ENCODE results near the gene BMP6. TPM values are rescaled to one million over a fixed set of nuclear protein-coding genes. Genes with fewer than 3 reads are reported as not detected.
A peak's percentile ranks its signal among the peaks of the same experiment; 100 is the strongest.

The BMP6 gene
- polyA plus RNA-seq, 4 donors, result 3.7 to 7.6 (median 7.3) TPM

DNA sequence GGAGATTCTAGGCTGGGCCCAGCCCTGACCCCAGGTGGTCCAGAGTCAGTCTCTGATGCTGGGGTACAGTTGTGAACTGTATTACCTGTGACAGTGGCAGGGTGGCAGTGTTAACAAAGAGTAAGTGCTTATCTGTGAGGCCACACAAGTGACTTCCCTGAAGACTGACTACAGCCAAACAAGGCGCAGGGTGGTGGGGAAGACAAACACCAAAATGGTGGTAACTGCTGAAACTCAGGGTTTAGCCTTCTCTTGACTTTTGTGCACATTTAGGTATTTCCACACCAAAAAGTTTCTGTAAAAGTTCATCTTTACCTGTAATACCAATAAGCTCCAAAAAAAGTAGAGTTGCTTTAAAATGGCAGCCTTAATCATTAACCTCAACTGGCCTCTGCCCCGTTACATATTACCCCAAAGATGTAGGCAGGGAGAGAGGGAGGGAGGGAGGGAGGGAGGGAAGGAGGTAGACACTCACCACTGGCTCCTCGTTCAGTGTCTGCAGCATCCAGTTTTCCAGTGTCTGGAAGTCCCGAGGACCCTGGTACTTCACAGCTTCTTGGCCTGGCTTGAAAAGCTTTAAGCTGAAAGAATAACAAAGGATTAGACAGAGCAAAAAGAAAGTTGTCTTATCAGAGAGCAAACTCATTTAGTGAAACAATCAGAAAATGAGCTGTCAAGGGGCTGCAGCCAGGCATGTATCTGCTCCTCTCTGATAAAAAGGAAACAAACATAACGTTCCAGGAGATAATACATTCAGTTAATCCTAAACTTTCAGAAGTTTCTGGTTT is 173.4 kb downstream of the BMP6 start:
- no peak for DNase-seq (ENCODE audit: low read depth in 4 of 4, low spot score in 3 of 4)

DNA sequence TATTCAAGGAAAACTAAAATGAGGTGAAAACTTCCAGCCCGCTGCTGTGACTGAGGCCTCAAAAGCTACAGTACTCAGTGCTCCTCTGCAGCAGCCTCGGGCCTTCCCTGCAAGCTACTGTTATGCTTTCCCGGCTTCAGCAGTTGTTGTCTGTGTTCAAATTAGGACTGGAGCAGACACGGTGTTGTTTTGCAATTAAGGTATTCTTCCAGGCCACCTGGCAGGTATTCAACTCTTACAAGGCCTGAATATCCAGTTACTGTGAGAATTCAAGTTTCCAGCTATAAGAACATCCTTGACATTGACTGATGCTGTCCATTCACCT is 174.0 kb downstream of the BMP6 start:
- no peak for DNase-seq (ENCODE audit: low read depth in 4 of 4, low spot score in 3 of 4)

DNA sequence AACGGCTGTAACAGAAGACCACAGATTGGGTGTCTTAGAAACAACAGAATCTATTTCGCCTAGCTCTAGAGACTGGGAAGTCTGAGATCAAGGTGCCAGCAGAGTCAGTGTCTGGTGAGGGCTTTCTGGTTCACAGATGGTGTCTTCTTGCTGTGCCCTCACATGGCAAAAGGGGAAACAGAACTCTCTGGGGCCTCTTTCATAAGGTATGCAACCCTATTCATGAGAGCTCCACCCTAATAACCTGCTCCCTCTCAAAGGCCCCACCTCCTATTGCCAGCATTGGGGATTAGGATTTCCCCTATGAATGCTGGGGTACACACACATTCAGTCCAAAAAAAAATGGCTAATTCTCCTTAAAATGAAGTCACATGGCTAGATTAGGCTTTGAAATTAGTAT is 174.7 kb downstream of the BMP6 start:
- DNase-seq (ENCODE audit: low read depth in 4 of 4, low spot score in 3 of 4), result no peak

DNA sequence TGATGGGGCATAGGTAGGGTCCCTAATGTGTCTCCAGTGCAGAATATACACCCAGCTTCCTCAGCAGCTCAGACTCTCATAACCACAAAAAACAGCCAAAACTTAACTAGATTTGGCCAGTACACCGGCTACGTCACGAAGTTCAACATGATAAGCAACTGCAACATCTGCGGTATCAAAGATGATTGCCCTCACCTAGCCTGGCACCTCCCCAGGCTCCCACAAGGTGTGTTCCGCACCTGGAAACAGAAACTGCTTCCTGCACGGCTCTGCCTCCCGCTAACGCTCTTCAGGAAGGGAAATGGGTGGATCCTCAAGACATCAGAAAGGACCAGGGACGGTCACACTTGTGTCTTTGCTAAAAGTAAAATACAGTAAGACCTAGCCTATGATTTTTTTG is 175.2 kb downstream of the BMP6 start:
- no peak for DNase-seq (ENCODE audit: low read depth in 4 of 4, low spot score in 3 of 4)

DNA sequence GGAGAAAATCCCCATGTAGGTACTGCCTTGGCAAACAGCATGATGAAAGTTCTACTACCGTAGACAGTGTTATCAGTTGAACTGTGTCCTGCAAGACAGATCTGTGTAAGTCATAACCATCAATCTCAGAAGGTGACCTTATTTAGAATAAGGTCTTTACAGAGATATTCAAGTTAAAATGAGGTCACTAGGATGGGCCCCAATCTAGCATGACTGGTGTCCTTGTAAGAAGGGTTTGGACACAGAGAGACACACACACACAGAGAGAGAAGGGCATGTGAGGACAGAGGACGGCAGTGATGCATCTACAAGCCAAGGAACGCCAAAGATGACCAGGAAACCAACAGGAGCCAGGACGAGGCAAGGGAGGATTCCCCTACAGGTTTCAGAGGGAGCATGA is 175.9 kb downstream of the BMP6 start:
- no peak for DNase-seq (ENCODE audit: low read depth in 4 of 4, low spot score in 3 of 4)

DNA sequence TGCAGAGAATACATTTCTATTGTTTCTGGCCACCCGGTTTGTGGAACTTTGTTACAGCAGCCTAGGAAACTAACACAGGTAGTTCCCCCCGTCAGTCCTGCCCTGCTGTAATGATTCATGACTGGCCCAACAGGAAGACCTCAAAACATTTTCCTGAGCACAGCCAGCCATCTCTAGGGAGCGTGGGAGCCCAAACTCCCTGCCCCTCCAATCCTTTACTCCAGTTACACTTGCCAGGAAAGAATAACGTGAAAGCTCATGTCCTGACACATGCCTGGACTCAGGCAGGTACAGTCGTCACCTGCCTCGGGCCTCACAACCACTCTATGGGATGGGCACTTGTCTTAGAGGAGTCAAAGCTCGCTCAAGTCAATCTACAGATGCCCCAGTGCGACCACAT is 176.3 kb downstream of the BMP6 start:
- DNase-seq (ENCODE audit: low read depth in 4 of 4, low spot score in 3 of 4), result no peak

DNA sequence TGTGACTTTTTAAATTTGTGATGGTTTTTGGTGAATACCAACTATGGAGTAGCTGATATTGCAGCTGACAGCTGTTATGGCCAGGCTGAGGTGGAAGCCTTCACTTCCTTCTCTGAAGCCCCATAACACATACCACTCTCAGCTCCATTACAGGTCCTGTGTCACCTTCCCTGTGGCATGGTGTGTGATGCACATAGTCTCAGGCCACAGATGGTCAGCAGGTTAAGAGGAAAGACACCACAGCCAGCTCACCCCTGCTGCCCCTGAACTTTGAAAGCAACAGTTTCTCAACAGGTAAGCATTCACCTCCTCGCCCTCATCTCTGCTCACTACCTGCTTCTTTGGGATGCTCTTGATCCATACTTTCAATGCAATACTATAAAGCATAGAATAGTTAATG is 177.0 kb downstream of the BMP6 start:
- DNase-seq (ENCODE audit: low read depth in 4 of 4, low spot score in 3 of 4), result no peak

DNA sequence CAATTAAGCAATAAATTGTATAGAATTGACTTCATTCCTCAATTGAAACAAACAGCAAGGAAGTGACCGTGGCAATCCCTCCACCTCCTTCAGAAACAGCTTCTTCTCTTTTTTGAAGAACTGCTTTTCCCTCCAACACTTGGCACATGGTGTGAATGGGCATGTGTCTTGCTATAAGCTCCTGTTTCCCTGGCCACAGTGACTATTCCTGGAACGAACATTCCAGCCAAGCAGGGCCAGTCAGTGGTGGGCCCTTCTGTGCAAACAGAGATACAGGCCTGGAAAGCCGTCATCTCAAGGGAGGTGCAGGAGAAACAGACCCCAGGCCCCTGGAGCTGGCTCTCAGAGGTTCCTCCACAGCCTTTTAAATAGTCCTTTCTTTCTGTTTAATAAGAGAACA is 177.8 kb downstream of the BMP6 start:
- DNase-seq (ENCODE audit: low read depth in 4 of 4, low spot score in 3 of 4), result no peak

DNA sequence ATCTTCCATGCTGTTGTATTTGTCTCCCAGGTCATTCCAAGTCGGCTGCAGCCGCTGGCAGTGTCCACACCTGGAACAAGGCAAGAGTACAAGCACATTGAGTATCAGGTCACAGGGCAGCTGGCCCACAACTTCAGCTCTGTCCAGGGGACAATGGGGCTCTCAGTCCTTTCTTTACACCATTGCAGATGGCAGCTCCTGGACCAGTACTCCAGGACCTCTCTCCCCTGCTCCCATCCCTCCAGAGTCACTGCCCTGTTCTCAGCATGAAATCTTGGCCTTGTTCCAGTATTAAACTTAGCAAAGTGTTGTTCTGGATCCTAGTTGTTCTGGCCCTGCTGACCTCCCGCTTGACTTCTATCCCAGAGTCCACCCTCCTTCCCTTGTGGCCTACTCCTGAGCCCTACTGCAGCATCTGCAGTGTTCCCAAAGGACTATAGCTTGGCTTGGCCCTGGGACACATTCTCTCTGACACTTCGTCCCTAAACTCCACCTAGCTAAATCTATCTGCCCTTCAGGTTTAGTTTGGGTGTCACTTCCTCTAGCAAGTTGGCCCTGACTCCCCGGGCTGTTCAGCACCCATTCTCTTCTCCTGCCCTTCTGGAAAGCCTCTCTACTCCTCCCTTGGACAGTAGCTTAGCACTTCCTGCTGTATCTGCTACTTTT is 178.9 kb downstream of the BMP6 start:
- DNase-seq (ENCODE audit: low read depth in 4 of 4, low spot score in 3 of 4), result no peak

DNA sequence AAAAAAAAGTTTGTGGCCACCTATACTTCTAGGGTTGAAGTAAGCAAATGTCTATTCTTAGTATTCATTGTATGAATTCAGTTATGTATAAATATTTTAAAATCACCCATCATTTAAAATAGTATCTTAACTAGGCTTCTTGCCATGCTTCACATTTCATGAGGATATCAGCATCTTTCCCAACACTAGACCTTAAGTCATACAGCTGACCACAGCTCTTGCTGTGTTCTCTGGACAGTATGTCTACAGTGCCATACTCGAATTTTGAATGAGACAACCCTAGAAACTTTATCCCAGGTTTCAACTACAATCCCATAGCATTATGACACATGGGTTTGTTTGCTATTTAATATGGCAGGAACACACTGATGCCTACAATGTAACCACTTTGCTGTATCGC is 179.5 kb downstream of the BMP6 start:
- no peak for DNase-seq (ENCODE audit: low read depth in 4 of 4, low spot score in 3 of 4)

DNA sequence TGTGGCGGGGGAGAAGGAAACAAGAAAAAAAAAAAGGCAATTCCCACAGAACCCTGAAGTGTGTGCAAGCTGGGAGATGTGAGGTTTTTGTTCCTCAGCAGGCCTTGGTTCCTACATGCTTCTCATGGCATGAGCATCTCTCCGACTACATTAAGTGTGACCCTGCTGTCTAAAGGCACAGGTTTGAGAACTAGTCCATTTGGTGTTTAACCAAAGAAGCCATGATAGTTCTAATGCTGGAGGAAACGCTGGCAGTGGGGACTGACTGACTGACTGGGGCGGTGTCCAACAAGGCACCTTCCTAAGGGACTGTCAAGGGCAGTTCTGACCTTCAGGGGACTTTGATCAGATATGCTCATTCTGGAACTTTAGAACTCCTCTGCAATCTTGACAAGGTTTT is 180.8 kb downstream of the BMP6 start:
- DNase-seq (ENCODE audit: low read depth in 4 of 4, low spot score in 3 of 4), result no peak

DNA sequence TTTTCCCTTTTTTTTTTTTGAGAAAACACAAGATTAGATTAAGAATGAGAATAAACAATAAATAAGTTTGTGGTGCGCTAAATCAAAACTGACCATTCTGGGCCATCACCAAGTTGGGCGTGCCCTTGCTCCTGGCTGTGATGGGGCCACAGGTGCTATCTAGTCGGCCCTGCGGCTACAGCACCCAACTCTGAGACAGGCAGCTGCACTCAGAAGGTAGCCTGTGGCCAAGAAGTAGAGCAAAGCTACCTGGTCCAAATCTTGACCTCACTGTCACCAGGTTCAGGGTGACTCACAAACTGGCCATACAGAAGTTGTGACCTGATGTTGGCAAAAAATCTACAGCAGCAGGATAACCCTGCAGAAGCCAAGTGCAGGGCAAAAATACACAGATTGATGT is 181.3 kb downstream of the BMP6 start:
- no peak for DNase-seq (ENCODE audit: low read depth in 4 of 4, low spot score in 3 of 4)

DNA sequence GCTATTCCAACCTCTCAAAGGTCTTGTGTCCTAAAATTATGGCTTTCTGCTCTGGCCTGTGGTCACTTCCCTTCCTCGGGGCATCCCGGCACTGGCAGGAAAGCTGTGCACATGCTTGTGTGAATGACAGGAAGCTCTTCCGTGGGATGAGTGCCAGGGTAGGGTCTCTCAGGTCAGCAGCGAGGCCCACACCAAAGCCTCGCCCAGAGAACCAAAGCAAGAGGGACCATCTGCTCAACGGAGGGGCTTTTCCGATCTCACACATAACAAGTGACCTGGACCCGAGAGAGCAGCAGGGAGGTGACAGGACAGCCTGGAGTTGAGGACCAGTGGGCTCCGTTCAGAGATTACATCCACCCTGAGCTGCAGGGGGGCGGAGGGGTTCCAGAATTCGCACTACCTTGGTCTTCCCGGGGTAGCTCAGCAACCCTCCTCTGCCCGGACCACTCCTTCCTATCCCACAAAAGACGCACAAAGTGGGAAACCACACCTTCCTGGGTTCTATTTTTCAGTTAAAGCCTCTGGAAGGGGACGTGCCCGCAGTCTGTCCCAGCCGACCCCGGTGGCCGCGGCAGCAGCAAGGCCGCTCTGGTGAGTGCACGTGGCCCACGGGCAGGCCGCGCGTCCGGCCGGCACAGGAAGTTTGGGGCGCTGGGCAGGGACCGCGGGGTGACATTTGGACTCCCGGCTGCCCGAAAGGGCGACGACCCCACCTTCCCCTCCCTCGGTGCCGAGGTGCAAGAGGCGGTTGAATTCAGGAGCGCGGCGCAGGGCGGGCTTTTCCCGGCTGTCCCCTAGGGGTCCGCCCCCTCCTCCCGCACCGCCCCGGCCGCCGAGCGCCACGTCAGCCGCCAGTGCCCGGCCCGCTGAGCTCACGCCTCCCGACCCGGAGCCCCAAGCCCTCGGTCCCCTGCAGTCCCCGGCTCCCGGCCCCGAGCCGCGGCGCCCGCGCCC is 183.7 kb downstream of the BMP6 start:
- DNase-seq (ENCODE audit: low read depth in 4 of 4, low spot score in 3 of 4), result no peak

DNA sequence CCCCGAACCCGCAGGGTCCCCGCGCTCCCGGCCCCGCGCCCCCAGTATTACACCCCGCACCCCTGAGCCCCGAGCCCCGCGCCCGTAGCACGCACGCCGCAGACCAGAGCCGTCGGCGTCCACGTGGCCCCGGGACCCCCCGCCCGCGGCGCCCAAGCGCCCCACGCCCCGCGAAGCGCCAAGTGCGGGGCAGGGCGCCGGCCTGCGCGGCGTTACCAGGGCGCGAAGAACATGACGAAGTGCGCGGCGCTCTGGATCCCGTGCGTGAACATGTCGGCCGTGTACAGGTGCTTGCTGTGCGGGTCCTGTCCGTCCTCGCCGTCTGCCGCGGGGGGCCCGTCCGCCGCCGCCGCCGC is 184.4 kb downstream of the BMP6 start:
- DNase-seq (ENCODE audit: low read depth in 4 of 4, low spot score in 3 of 4), result no peak

DNA sequence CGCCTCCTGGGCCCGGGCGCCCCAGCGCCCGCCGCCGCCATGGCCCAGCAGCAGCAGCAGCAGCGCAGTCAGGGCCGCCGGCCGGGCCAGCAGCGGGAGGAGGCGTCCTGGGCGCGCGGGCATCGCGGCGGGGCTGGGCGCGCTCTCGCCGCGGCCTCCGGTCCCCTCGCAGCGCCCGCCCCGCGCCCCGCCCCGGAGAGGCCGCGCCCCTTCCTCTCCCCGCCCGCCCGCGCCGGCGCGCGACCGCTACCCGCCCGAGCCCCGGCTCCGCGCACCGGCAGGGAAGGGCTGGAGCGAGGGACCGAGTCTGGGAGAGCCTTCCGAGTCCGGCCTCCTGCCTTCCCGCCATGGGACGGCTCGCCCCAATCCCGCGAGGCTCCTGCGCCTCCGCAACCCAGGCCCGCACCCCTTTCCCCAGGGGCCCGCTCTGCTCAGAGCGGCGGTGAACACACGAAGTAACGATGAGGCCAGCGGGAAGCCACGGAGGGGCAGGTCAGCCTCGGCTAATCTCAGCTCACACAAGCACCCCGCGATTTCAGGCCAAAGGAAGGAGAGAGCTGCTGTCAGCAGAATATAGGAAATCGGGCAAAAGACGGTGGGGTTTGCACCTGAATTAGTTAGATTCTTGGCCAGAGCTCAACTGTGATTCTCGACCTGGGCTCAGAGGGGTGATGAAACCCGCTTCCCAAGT is 184.9 kb downstream of the BMP6 start, which contains the start of gene TXNDC5:
TXNDC5 (minus strand) TSS at position 135 of the 691 bp plus-strand sequence; CDS start at position 123, 12 bp downstream.
- DNase-seq (ENCODE audit: low read depth in 4 of 4, low spot score in 3 of 4), result peak in 2 of 4 donors; percentile 55 to 60

DNA sequence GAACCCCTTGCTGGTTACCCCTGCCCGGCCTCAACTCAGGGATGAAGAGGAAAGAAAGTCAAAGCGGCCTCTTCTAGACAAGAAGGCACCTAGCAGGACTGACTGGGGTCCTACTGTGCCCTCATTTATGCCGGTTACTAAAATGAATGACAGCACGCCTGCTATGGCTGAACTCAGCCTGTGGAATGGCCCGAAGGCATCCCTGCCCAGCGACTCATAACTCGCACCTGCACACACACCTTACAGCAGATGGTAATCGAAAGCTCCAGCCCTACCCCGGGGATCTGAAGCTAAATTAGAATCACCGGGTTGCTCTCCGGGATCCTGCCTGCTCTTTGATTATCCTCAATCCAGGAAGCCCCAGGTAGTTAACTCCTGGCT is 185.4 kb downstream of the BMP6 start:
- DNase-seq (ENCODE audit: low read depth in 4 of 4, low spot score in 3 of 4), result no peak

DNA sequence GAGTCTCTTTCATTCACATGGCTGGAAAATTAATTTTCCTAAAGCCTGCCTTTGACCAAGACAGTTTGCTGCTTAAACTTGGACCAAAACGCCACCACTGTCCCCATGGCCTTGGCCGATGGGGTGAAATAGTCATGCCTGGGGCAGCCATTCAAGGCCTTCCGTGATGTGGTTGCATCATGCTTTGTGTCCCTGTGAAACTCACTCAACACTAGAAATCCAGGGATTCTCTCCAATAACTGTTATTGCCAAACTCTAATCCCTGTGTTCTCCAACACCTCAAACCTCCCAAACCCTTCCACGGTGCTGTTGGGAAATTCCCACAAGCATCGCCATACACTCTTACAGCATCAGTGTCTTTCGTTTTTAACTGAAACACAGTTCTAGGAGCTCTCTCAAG is 186.1 kb downstream of the BMP6 start:
- DNase-seq (ENCODE audit: low read depth in 4 of 4, low spot score in 3 of 4), result no peak

DNA sequence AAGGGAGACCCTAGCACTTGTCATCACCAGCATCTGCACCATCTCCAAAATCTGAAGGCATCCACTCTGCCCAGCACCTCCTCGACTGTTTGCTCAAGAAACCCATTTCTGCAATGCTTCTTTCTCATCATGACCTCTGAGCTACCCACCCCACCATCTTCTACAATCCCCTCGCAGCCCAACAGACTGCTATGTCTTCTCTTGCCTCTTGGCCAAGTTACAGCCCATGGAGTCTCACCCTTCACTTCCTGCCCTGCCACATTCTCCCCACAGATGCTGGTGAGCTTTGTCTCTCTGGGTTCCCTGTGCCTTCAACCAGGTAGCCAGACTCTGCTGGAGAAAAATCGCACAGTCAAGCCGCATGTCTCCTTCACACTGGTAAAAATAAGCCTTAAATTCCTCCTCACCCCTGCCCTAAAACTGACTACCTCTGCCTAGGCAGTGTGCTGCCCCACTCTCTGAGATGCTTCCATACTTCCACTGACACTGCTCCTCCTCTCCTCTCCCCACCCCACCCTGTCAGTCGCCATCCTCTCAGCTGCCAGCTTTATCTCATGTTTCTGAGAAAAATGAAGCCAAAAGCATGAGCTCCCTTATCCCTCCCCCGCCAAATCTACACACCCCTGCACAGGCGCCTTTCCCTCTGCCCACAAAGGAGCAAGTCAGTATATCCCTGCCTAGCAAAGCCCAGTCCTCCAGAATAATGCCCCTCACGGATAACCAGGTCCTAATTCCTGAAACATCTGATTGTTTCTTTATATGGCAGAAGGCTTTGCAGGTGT is 187.0 kb downstream of the BMP6 start:
- DNase-seq (ENCODE audit: low read depth in 4 of 4, low spot score in 3 of 4), result no peak

DNA sequence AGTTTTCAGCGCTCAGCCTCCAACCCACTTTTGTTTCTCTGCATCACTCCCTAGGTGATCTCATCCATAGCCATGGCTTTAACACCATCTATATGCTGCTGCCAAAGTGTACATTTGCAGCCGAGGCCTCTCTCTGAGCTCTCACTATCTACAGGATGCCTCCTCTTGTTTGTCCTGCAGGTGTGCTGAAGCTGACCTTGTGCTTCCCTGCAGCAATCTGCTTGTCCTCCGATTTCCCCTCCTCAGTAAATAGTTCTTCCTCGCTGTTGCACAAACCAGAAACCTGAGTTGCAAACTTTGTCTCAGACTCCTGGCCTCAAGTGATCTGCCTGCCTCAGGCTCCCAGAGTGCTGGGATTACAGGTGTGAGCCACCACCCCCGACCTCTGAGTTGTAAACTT is 188.4 kb downstream of the BMP6 start:
- no peak for DNase-seq (ENCODE audit: low read depth in 4 of 4, low spot score in 3 of 4)

All from left renal pelvis (tissue), 4 donors.